Measurements from ENCODE around the gene IFNL2.
"Not testable (repeated sequence)": the region's sequence is repeated elsewhere in the genome, so short reads cannot be mapped to it uniquely, and the experiment has no call there.

Gene IFNL2

GRCh38 chr19:39268085-39268484 is at the start of gene IFNL2:
TSS of gene IFNL2 (plus strand) at chr19:39268396. CDS start at chr19:39268569, 173 bp downstream.
- DNase-seq (ENCODE audit: low spot score) = not testable (repeated sequence)

DNA sequence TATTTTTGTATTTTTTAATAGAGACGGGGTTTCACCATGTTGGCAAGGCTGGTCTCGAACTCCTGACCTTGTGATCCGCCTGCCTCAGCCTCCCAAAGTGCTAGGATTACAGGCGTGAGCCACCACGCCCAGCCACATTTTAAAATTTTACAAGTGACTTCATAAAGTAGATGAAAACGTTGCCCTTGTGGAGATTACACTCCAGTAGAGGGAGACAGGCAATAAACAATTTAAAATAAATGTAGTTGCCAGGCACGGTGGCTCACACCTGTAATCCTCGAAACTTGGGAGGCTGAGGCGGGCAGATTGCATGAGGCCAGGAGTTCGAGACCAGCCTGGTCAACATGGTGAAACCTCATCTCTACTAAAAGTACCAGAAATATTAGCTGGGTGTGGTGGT is 49.1 kb upstream of the IFNL2 start:
- not testable (repeated sequence) for DNase-seq (ENCODE audit: low spot score)

- no peak for DNase-seq (ENCODE audit: low spot score)
Measured at GRCh38 chr19:39223703-39224279, 44.4 kb upstream of the IFNL2 start.

GRCh38 chr19:39224910-39225309 is 43.3 kb upstream of the IFNL2 start:
- no peak for DNase-seq (ENCODE audit: low spot score)

GRCh38 chr19:39230096-39230764 is 38.0 kb upstream of the IFNL2 start:
- no peak for DNase-seq (ENCODE audit: low spot score)

DNA sequence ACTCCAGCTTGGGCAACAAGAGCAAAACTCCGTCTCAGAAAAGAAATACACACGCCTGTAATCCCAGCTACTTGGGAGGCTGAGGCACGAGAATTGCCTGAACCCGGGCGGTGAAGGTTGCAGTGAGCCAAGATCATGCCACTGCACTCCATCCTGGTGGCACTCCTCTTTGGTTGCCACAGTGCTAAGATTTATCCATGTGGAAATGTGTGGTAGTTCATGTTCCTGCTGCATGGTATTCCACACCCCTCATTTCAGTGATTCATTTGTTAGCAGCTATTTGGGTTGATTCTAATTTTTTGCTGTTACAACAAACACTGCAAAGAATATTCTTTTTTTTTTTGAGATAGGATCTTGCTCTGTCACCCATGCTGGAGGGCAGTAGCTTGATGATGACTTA is 35.5 kb upstream of the IFNL2 start:
- no peak for DNase-seq (ENCODE audit: low spot score)

GRCh38 chr19:39236527-39236926 is 31.7 kb upstream of the IFNL2 start:
- no peak for DNase-seq (ENCODE audit: low spot score)

DNA sequence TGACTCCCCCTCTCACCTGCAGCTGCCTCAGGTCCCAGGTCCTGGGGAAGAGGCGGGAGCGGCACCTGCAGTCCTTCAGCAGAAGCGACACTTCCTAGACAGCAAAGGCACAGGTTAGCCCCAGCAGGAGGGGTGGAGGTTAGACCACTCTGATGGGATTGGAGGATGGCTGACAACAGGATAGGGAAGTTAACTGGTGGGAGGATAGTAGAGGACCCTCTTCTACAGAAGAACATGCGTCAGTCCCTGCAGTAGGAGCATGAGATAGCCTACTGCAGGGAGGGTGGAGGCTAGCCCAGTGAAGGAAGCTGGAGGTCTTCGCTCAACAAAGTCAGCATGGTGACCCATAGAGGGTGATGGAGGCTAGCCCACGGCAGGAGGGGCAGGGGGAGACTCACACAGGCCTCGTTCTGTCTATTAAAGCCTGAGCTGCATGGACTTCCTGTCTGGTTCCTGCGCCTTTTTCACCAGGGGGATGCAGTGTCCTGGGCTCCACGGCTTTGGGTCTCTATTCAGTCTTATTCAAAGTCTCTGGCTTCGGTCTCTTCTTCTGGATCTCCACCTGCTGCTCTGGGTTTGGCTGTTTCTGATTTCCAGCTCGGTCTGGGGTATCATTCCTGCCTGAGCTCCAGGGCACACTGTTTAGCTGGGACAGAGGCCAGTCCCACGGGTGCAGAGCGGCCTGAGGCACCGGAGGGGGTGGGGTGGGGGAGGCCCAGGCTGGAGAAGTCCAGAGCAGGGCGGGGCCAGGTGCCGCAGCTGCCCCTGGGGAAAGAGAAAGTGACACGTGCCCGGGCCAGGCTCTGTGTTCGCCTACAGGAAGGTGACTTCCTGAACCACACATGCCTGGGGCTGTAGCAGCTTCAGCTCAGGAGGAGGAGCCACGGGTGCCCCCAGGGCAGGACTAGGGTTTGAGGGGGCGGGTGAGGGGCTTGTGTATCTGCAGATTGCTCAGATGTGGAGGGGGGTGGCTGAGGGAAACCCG is 30.7 kb upstream of the IFNL2 start:
- DNase-seq (ENCODE audit: low spot score) = no peak

- DNase-seq (ENCODE audit: low spot score) = no peak
Measured at GRCh38 chr19:39238209-39238608, 30.0 kb upstream of the IFNL2 start.

DNA sequence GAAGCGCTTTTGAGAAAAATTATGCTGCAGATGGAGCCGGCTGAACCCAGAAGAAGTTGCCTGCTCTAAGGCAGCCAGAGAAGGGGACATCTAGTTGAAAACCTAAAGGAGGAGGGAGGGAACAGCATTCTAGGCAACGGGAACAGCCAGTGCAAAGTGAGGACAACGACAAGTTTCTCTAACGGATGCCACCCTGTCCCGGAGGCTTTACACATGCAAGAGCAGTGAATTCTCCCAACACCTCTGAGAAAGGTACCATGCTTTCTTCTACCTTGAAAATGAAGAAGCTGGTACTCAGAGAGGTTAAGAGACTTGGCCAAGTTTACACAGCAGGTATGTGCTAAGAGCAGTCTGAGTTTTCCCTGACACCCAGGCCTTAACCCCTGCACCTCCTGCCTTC is 29.3 kb upstream of the IFNL2 start:
- no peak for DNase-seq (ENCODE audit: low spot score)

GRCh38 chr19:39240421-39240820 is 27.8 kb upstream of the IFNL2 start:
- DNase-seq (ENCODE audit: low spot score) = no peak

- not testable (repeated sequence) for DNase-seq (ENCODE audit: low spot score)
Measured at GRCh38 chr19:39243741-39244140, 24.5 kb upstream of the IFNL2 start.

DNA sequence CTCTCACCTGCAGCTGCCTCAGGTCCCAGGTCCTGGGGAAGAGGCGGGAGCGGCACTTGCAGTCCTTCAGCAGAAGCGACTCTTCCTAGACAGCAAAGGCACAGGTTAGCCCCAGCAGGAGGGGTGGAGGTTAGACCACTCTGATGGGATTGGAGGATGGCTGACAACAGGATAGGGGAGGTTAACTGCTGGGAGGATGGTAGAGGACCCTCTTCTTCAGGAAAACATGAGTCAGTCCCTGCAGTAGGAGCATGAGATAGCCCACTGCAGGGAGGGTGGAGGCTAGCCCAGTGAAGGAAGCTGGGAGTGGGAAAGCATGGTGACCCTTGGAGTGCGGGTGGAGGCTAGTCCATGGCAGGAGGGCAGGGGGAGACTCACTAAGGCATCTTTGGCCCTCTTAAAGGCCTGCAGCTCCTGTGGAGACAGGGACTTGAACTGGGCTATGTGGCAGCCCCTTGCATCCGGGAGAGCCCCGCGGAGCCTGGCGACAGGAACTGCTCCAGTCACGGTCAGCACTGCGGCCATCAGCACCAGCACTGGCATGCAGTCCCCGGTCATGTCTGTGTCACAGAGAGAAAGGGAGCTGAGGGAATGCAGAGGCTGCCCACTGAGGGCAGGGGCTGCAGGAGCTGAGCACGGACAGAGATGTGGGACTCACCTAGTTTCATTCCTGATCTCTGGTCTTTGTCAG is 23.6 kb upstream of the IFNL2 start, which contains the start of gene IFNL3:
IFNL3 (minus strand) TSS at position 597 of the 691 bp plus-strand sequence; CDS start at position 558, 39 bp downstream.
- not testable (repeated sequence) for DNase-seq (ENCODE audit: low spot score)

DNA sequence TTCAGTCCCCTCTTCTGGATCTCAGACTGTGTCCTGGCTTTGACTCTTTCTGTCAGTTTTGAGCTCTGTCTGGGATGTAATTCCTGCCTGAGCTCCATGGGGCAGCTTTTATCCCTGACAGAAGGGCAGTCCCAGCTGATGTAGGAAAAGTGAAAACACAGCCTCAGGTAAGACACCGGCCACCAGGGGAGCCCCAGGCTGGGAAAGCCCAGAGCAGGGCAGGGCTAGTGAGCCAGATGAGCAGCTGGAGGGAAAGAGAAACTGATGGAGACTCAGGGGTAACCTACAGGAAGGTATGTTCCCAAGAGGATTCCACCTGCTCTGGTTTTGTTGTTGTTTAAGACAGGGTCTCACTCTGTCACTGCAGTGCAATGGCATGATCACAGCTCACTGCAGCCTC is 23.0 kb upstream of the IFNL2 start:
- DNase-seq (ENCODE audit: low spot score) = not testable (repeated sequence)

- no peak for DNase-seq (ENCODE audit: low spot score)
Measured at GRCh38 chr19:39246951-39247669, 21.1 kb upstream of the IFNL2 start.

DNA sequence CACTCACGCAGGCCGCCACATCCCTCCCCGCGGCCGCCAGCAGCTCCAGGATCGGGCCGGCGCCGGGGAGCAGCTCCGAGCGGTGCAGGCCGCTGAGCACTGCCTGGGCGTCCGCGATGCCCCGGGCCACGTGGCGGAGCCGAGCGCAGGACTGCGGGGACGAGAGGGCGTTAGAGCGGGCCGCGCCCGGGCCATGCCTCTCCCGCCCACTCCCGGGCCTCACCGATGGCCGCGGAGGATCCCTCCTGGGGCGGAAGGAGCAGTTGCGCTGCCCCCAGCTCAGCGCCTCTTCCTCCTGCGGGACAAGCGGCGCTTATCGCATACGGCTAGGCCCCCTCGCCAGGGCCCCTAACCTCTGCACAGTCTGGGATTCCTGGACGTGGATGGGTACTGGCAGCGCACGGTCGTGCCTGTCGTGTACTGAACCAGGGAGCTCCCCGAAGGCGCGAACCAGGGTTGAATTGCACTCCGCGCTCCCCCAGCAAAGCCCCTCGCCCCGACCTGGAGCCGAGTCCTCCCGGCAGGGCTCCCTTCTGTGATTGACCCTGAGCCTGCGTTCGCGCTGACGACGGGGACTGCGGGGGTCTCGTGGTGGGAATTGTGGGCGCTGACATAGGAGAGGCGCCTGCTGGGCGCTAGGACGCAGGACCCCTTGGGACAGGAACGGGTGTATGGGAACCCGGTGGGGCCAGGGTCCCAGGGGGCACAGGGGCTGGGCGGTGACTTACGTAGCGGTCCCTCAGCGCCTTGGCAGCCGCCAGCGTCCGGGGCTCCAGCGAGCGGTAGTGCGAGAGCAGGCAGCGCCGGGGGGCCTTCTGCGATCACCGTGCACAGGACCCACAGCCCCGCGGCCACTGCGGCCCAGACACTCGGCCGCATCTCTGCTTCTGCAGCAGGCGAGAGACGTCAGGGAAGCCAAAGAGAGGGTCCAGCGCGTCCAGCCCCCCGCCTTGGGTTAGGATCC is 20.2 kb upstream of the IFNL2 start:
- DNase-seq (ENCODE audit: low spot score) = no peak

- DNase-seq (ENCODE audit: low spot score) = no peak
Measured at GRCh38 chr19:39248806-39249205, 19.4 kb upstream of the IFNL2 start, which contains the start of gene IFNL4. TSS of gene IFNL4 (minus strand) at chr19:39248856.

GRCh38 chr19:39251081-39251480 is 17.1 kb upstream of the IFNL2 start:
- no peak for DNase-seq (ENCODE audit: low spot score)

DNA sequence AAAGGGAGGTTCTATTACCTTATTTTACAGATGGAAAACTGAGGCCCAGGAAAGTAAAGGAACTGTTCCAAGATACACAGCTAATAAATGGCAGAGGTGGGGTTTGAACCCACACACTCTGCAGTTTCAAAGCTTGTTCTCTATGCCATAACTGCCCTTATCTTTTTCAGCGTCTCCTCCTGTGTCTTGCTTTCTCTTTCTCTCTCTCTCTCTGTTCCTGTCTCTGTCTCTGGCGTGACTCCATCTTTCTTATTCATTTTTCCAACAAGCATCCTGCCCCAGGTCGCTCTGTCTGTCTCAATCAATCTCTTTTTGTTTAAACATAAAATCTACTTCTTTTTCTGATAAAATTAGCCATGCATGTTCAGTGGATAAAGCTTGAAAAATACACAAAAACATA is 16.4 kb upstream of the IFNL2 start:
- DNase-seq (ENCODE audit: low spot score) = no peak

DNA sequence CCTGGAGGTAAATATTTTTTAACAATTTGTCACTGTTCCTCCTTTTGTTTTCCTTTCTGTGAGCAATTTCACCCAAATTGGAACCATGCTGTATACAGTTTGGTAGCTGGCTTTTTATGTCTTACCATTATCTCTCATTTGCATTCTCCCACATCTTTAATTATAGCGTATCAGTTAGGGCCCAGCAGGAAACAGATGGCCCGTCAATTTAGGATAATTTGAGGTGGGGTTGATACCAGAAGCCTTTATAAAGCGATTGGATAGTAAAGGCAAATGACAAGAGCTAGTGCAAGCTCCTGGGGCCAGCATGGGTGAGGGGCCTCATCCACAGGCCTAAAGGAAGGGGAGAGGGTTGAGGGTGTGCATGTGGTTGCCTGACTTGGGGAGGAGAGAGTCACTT is 15.7 kb upstream of the IFNL2 start:
- no peak for DNase-seq (ENCODE audit: low spot score)
